Activated CD8-positive, alpha-beta T cell treated with anti-CD3 and anti-CD28 coated beads for 36 hours (primary cell): ENCODE measurements around the gene ALOX15B. TPM values are rescaled to one million over a fixed set of nuclear protein-coding genes. Genes with fewer than 3 reads are reported as not detected.

Experiments
- ATAC-seq: fragments of 200-7000 bp; cut with Tn5 transposase; one replicate; pipeline ENCODE4 v1.10.0; 2021; ENCODE audit warnings: mild to moderate bottlenecking, moderate library complexity
- CTCF ChIA-PET: fragments of 350-600 bp; sonication (Branson Sonifier 250); formaldehyde crosslinking; loops from one replicate; lab custom pipeline; 2021; ENCODE audit warnings: antibody characterized with exemption; lab: Charles Lee
- POLR2A ChIA-PET: fragments of 350-600 bp; sonication (Branson Sonifier 250); formaldehyde crosslinking; loops from one replicate; lab custom pipeline; 2021; ENCODE audit warnings: antibody characterized with exemption; lab: Charles Lee
- DNase-seq: peaks from one replicate; pipeline ENCODE4 v3.0.0-alpha.2; 2020
- H3K27ac Mint-ChIP-seq: one replicate; pipeline ENCODE4 v1.8.0; 2021; ENCODE audit warnings: mild to moderate bottlenecking, mixed read lengths
- H3K27me3 Mint-ChIP-seq: one replicate; pipeline ENCODE4 v1.8.0; 2021; ENCODE audit warnings: mixed read lengths
- H3K36me3 Mint-ChIP-seq: one replicate; pipeline ENCODE4 v1.8.0; 2021; ENCODE audit warnings: low read depth, mixed read lengths
- H3K4me1 Mint-ChIP-seq: one replicate; pipeline ENCODE4 v1.8.0; 2021; ENCODE audit warnings: low read depth, mixed read lengths
- H3K4me3 Mint-ChIP-seq: one replicate; pipeline ENCODE4 v1.8.0; 2021; ENCODE audit warnings: mild to moderate bottlenecking, moderate library complexity, mixed read lengths
- H3K9me3 Mint-ChIP-seq: one replicate; pipeline ENCODE4 v1.8.0; 2021; ENCODE audit warnings: mixed read lengths
- CTCF ChIP-seq: fragments of 200-600 bp; IDR thresholded peaks from one replicate; pipeline ENCODE4 v1.8.0; 2022; ENCODE audit warnings: antibody characterized with exemption, mild to moderate bottlenecking
- intact Hi-C: fragments of 100-400 bp; cut with micrococcal nuclease; formaldehyde crosslinking; loops from one replicate; pipeline ENCODE4 v1.10.0; 2022
- microRNA-seq: library from miRNA; unstranded; fragments of <30 nt; microRNA quantifications from one replicate; pipeline ENCODE4 v1.2.0, GENCODE V29; 2022; ENCODE audit warnings: borderline microRNAs expressed, borderline replicate concordance
- total RNA-seq, 2 experiments: library from RNA; stranded (reverse); gene quantifications; one replicate each; pipeline ENCODE4 v1.2.3, GENCODE V29; 2021

Gene ALOX15B
- total RNA-seq, 2 experiments from 2014 or later = 0.16 TPM; not detected in 1

GRCh38 chr17:8095361-8095760 is 56.5 kb downstream of the ALOX15B start:
- ATAC-seq = no peak

GRCh38 chr17:8096541-8096940 is 57.7 kb downstream of the ALOX15B start:
- H3K27ac Mint-ChIP-seq = no peak overlapping the region
- H3K36me3 Mint-ChIP-seq = no peaks in the 10 kb centered on the region
- no peaks in the 10 kb centered on the region for H3K9me3 Mint-ChIP-seq
- H3K4me3 Mint-ChIP-seq = no peak overlapping the region
- POLR2A ChIA-PET = no interaction called here
- ATAC-seq (no peak), DNase-seq (no peak)
- no peak for TF ChIP-seq CTCF
- H3K27me3 Mint-ChIP-seq = peaks cover 7% of the 10 kb centered on the region
- CTCF ChIA-PET = interaction anchor here (1.0 to 1.4 kb wide), 3 partner anchors 13 to 23 kb away, joined by 3 to 7 read pairs (median 5); no protein-coding TSS in a partner anchor
- peaks cover 5% of the 10 kb centered on the region for H3K4me1 Mint-ChIP-seq
- intact Hi-C loops = no loop called here

More at GRCh38 chr17:8095361-8095760, 56.5 kb downstream of the ALOX15B start:
- Mint-ChIP-seq H3K9me3 (no peaks in the 10 kb centered on the region), H3K4me3 (no peak overlapping the region), H3K27me3 (peaks cover 15% of the 10 kb centered on the region), H3K4me1 (peaks cover 5% of the 10 kb centered on the region), H3K36me3 (no peaks in the 10 kb centered on the region), H3K27ac (no peak overlapping the region)
- no peak for DNase-seq
- intact Hi-C loops = no loop called here
- ChIA-PET POLR2A (interaction anchor here (1.0 kb wide), 1 partner anchor 21 kb away, joined by 3 read pairs; no protein-coding TSS in a partner anchor), CTCF (interaction anchor here (1.0 to 8.5 kb wide), 10 partner anchors 13 to 223 kb away, joined by 3 to 179 read pairs (median 7); partner anchors contain the start of genes ALOXE3 and HES7)
- TF ChIP-seq CTCF = no peak

Small RNA genes within 50 kb of the gene (microRNA-seq; reads per million reads assigned to microRNA genes)
- not detected for gene MIR4314

Other genes starting within 250 kb of the ALOX15B start
- 10 to 100 TPM; 49.2 to 53.8 TPM for gene KDM6B, start 204.8 kb upstream of the ALOX15B start, total RNA-seq
- gene TMEM88, start 184.0 kb upstream of the ALOX15B start, total RNA-seq = 1 to 10 TPM; 2.4 to 2.9 TPM
- 10 to 100 TPM; 72.8 to 77.2 TPM for gene NAA38, start 181.5 kb upstream of the ALOX15B start, total RNA-seq
- gene CYB5D1, start 181.1 kb upstream of the ALOX15B start, total RNA-seq = 10 to 100 TPM; 13.5 to 16.2 TPM
- 100 to 1,000 TPM; 130 to 139 TPM for gene CHD3, start 150.3 kb upstream of the ALOX15B start, total RNA-seq
- 1 to 10 TPM; 5.1 to 5.2 TPM for gene RNF227, start 122.8 kb upstream of the ALOX15B start, total RNA-seq
- gene KCNAB3, start 109.2 kb upstream of the ALOX15B start, total RNA-seq = 1 to 10 TPM; 7.2 to 7.6 TPM
- 100 to 1,000 TPM; 140 to 143 TPM for gene TRAPPC1, start 107.1 kb upstream of the ALOX15B start, total RNA-seq
- 10 to 100 TPM; 48.4 to 54.1 TPM for gene CNTROB, start 106.9 kb upstream of the ALOX15B start, total RNA-seq
- gene GUCY2D, start 36.4 kb upstream of the ALOX15B start, total RNA-seq = not detected
- 1 to 10 TPM; 4.3 to 5.2 TPM for gene ALOX12B, start 48.7 kb downstream of the ALOX15B start, total RNA-seq
- under 1 TPM in 1 of 2 experiments, not detected in 1; 0.09 TPM for gene ALOXE3, start 79.5 kb downstream of the ALOX15B start, total RNA-seq
- gene HES7, start 85.0 kb downstream of the ALOX15B start, total RNA-seq = 1 to 10 TPM; 4.0 to 4.9 TPM
- 100 to 1,000 TPM; 123 to 129 TPM for gene PER1, start 113.3 kb downstream of the ALOX15B start, total RNA-seq
- 10 to 100 TPM; 30.0 to 33.7 TPM for gene VAMP2, start 123.9 kb downstream of the ALOX15B start, total RNA-seq
- gene TMEM107, start 137.3 kb downstream of the ALOX15B start, total RNA-seq = 10 to 100 TPM; 33.4 to 35.9 TPM
- gene BORCS6, start 151.1 kb downstream of the ALOX15B start, total RNA-seq = 1 to 10 TPM; 5.5 to 6.2 TPM
- gene AURKB, start 171.5 kb downstream of the ALOX15B start, total RNA-seq = 100 to 1,000 TPM; 170 to 174 TPM
- gene CTC1, start 209.0 kb downstream of the ALOX15B start, total RNA-seq = 10 to 100 TPM; 53.0 to 60.3 TPM
- 100 to 1,000 TPM; 152 to 157 TPM for gene PFAS, start 210.2 kb downstream of the ALOX15B start, total RNA-seq
- gene RANGRF, start 249.6 kb downstream of the ALOX15B start, total RNA-seq = 10 to 100 TPM; 44.1 to 47.8 TPM